HG03045 (cell line): ENCODE measurements around the gene CCDC158.
"Not testable (repeated sequence)": the region's sequence is repeated elsewhere in the genome, so short reads cannot be mapped to it uniquely, and the experiment has no call there.

Experiments used
- ATAC-seq: cut with Tn5 transposase; IDR thresholded peaks from one replicate; pipeline ENCODE4 v1.9.1; 2021; ENCODE audit warnings: mild to moderate bottlenecking, moderate library complexity; ENCODE audit not compliant: unreplicated experiment

Gene CCDC158

DNA sequence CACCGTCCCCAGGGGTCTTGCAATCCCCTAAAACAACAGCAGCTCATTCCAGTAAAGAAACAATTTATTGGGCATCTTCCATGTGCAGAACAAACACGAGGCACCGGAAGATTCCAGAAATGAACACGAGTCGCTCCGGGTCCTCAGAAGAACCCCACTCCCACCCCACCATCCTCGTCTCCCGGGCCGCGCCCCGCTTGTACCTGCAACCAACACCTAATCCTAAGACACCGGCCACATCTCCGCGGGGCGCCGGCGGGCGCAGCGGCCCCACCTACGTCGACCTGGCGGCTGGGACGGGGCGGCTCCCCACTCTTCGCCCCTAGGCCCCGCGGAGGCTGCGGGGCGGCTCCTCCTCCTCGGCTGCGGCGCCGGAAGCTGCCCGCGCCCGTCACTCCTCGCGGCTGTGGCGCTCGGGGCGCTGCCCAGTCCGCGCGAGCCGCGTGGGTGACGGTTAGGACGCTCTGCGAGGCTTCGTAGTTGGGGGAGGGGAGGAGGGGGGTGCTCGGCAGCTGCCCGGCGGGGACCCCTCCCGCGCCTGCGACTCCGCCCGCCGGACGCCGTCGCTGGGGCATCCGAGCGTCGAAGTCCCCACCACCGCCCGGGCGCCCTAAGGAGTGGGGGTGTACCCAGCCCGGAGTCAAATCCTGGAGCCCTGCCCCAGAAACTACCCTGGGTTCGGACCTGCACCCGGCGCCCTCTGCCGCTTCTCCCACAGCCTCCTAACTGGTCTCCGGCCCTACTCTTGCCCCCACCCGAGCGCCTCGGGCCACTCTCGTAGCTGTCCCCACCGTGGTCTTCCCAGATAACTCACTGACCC is at the start of gene CCDC158:
Gene CCDC158, minus strand, starts transcription at position 380 of the 820 bp plus-strand sequence. CDS start 17,934 bp downstream, outside the sequence.
- no peak for ATAC-seq

GRCh38 chr4:76470532-76470931 is 49.6 kb upstream of the CCDC158 start:
- ATAC-seq = no peak

GRCh38 chr4:76470064-76470463 is 49.1 kb upstream of the CCDC158 start:
- ATAC-seq = no peak

DNA sequence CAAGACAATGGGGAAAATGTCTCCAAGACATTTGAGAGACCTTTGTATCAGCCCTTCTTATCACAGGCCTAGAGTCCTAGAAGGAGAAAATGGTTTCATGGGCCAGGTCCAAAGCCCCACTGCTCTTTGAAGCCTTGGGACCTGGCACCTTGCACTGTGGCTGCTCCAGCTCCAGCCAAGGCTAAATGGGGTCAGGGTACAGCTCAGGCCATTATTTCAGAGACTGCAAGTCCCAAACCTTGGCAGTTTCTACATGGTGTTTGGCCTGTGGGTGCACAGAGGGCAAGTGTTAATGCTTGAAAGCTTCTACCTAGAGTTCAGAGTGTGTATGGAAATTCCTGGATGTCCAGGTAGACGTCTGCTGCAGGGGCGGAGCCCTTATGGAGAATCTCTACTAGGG is 42.6 kb upstream of the CCDC158 start:
- ATAC-seq = no peak

DNA sequence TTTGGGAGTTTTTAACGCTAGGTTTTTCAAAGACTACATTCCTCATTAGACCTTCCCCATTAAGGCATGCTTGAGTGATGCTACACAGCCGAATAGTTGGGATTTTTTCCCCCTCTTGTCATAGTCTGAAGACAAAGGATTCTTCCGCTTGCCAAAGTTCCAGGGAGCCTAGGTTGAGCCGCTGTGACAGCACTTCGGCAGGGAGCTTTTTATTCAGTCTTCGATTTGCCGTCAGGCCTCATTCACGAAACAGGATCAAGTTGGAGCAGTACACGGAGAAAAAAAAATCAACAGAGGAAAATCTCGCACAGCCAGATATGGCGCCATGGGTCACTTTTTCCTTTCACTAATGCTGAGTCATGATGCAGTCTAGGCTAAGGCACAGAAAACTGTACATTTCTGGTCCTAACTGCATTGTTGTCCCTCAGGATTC is 38.4 kb upstream of the CCDC158 start:
- ATAC-seq = no peak

DNA sequence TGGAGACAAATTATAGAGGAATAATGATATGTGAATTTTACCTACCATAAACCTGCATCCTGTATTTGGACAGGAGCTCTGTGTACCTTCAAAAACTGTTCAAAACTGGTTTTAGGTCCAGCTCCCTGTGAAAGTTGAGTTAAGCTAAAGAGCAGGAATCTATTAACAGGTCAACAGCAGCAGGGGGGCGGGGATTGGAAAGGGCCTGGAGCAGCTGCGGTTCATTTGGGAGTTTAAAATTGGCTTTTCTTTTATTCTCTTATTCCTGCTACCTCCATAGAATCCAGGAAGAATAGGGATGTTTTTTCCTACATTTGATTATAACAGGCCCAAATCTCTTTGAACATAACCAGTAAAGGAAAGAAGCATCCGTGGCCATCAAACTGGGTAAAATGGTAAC is 37.9 kb upstream of the CCDC158 start:
- ATAC-seq = no peak

GRCh38 chr4:76458297-76458696 is 37.4 kb upstream of the CCDC158 start:
- ATAC-seq = no peak

DNA sequence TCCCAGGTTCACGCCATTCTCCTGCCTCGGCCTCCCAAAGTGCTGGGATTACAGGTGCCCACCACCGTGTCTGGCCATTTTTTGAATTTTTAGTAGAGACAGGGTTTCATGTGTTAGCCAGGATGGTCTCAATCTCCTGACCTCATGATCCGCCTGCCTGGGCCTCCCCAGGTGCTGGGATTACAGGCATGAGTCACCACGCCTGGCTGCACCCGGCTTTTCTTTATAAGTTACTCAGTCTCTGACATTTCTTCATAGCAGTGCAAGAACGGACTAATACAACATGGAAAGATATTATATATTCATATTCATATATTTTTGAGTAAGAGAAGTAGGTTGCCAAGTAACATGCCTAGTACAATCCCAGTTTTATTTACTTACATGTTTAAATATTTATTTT is 36.9 kb upstream of the CCDC158 start:
- no peak for ATAC-seq

- not testable (repeated sequence) for ATAC-seq
These were observed 33.1 kb upstream of the CCDC158 start for GRCh38 chr4:76454073-76454472.

- no peak for ATAC-seq
These were observed 32.3 kb upstream of the CCDC158 start for GRCh38 chr4:76453232-76453631.

DNA sequence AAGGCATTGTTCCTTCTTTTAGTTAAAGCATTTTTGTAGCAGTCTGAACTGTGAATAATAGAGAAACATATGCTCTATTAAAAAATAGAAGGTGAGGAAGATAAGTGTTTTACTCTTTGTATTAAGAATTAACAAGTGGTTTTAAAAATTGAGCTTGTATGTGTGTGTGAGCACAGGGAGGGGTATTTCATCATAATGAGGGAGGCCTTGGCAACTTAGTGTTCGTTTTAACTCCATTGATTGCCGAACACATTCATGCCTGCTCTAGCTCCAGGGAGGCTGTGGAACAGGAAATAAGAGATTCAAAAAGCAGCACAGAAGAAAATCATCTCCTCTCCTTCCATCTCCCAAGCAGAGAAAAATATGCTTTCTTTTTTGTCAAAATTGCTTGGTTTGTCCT is 28.9 kb upstream of the CCDC158 start:
- ATAC-seq = no peak

DNA sequence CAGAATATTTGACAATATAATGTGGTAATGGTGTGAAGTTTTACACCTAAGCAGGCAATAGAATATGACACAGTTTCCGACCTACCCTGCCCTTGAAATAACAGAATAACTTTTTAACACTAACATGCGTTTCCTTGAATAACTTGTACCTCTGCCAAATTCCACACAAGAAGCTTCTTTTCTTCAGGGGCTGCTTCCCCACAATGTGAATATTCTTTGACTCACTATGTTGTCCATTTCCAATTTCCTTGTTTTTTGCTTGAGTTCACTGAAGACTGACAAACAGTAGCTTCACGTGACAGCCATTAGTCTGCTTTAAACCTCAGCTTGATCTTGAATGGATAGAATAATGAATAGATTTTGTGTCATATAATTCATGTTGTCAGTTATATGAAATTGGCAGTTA is 28.4 kb upstream of the CCDC158 start:
- ATAC-seq = no peak

GRCh38 chr4:76448211-76448610 is 27.3 kb upstream of the CCDC158 start:
- no peak for ATAC-seq

DNA sequence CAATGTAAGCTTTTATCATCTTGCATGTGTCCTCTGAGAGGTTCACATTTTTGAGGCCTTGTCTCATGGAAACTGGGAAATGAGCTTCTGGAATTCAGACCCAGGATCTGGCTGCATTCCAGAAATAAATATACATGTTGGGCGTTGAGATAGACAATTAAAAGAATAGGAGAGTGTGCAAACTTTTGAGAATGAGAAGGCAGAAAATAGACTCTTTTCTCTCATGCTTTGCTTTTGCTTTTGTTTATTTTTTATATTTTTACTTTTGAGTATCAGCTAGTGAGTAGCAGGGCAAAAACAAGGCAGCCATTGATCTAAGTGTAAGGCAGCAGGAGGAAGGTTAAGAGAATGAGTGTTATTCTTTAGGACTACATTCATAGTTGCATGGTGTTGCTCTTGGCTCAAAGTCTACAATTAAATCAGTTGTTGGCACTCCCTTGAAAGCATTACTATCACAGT is 26.5 kb upstream of the CCDC158 start:
- ATAC-seq = no peak

GRCh38 chr4:76445911-76446310 is 25.0 kb upstream of the CCDC158 start:
- ATAC-seq = no peak

- ATAC-seq = no peak
These were observed 22.4 kb upstream of the CCDC158 start for GRCh38 chr4:76443376-76443775.

DNA sequence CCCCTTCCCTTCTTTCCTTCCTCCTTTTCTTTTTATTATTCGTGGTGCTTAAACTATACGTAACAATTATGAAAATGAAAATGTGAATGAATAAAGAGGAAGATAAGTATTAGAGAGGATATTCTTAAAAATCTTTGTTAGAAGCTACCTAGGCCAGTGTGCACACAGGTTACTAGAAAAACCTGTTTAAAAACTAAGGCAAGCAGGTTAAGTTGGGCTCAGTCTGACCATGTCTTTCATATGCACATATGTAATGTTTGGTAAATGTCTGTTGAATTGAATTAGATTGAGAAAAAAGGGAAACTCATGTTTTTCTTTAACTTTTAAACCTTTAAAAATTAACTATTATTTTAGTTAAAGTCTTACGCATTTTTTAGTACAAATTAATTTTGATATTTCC is 21.9 kb upstream of the CCDC158 start:
- ATAC-seq = no peak

DNA sequence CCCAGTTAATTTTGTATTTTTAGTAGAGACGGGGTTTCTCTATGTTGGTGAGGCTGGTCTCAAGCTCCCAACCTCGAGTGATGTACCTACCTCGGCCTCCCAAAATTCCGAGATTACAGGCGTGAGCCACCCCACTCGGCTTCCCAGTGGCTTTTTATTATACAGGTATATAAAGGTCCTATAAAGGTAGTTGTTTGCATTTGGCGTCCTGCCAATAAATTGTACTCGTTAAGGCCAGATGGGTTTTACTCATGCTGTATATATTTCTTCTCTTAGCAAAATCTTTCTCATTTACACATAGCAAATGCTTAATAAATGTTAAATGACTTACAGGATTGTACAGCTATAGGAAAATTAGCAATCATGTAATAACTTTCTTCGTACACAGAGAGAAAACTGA is 20.9 kb upstream of the CCDC158 start:
- no peak for ATAC-seq

DNA sequence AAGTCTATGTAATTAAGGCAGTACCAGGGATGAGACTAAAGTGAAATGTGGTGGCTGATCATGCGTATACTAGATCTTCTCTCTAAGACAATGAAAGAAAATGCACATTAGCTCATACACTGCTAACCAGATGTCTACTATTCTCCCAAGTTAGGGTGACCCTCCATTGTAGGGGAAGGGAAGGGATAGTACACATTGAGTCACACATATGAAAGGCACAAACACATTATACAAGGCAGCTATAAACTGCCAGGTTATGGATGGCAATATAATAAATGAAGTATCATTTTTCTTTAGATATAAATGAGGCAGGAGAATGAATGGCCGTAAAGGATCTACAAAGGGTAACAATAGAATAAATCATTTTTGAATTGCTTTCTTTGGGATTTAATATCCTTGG is 18.6 kb upstream of the CCDC158 start:
- no peak for ATAC-seq

DNA sequence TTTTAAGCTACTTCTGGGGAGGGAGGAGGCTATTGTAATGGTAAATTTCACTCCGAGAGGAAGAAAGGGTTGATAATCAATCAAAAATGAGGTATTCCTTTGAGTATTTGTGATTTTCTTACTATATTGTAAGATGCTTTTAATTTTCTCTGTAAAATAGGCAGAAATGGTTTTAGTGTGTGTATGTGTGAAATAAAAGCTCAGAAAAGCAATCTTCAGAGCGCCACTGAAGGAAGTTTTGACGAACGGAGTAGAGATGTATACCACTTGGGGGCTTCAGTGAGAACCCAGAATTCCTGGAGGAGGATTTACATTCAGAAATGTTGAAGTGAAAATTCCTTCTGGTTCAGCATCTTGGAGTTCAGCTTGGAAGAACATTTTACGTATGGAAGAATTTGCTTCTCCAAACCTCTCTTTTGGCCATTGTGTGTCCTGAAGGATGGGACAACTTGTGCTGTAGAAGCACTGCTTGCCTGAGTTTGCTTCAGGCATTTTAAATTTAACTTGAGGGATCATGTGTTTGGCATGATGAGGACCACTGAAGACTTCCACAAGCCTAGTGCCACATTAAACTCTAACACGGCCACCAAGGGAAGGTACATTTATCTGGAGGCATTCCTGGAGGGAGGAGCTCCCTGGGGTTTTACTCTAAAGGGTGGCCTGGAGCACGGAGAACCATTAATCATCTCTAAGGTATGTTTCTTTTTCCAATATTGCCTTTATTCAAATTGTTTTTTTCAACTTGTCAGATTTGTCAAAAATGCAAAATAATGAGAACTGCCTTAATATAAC is 14.8 kb upstream of the CCDC158 start:
- no peak for ATAC-seq

DNA sequence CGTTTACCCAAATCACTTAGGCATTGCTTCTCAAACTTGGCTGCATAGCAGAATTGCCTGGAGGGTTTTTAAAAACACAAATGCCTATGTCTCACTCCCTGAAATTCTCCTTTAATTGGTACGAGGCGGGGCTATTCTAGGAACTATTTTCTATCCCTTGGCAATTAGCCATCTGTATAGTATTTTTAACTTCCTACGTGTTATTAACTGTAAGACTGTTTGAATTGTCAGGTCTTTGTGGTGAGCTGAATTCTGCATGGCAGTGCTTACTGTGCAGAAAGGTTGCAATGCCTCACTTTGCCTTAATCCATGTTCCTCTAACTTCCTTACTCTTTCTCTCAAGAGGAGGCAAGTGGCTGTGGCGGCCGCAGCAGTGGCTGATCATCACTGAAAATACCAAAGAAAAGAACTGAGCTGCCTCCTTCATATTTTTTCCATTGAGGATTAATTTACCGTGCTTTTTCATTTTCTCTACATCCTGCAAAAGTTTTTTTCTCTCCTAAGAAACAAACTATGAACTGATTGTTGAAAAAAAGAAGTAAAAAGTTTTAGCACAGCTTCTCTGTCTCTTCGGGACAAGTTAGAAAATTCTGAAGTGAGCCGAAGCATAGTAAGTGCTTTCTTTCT is 14.1 kb upstream of the CCDC158 start, which contains the start of gene SHROOM3:
Gene SHROOM3, plus strand, starts transcription at position 329 of the 627 bp plus-strand sequence. CDS start 824 bp downstream, outside the sequence.
- ATAC-seq = no peak
